Cerebellar cortex (tissue), 1 donor: Measurements from ENCODE around the gene ACOT2.
"Not testable (repeated sequence)": the region's sequence is repeated elsewhere in the genome, so short reads cannot be mapped to it uniquely, and the experiment has no call there.

Experiments
- DNase-seq: peaks from one replicate; pipeline ENCODE4 v3.0.0-alpha.2; 2015; ENCODE audit warnings: low spot score

ACOT2 gene

DNA sequence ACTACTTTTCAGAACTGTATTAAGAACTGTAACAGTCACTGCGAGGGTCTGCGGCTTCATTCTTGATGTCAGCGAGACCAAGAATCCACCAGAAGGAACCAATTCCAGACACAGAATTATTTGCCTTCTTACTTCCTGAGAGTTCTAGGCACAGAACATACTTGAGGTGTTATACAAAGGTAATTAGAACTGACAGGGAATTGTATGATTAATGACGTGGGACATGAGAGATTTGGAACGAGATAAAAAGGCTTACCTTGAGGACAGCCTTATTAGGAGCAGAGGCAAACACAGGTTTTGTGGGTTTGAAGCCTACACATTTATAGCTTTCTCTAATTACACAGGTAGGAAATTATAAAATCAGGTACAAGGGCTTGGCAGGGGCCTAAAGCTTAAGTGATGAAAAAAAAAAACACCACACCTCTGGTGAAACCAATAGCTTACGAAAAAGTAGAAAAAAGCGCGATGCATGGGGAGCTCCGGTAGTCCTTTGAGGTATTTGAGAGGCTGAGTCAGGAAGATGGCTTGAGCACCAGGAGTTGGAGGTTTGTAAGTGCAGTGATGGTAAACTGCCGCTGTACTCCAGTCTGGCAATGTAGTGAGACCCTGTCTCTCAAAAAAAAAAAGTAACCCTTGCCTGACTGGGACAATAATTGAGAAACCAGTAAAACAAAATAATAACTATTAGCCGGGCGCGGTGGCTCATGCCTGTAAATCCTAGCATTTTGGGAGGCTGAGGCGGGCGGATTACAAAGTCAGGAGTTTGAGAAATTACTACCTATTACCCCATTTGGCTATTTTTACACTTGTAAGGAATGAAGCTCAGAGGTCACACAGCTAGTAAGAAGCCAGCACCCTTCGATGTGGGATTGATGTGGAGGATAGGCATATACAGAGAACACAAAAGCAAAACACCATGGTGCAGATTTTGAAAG, 795 bp upstream of the ACOT2 start:
- DNase-seq: peak; percentile 44

DNA sequence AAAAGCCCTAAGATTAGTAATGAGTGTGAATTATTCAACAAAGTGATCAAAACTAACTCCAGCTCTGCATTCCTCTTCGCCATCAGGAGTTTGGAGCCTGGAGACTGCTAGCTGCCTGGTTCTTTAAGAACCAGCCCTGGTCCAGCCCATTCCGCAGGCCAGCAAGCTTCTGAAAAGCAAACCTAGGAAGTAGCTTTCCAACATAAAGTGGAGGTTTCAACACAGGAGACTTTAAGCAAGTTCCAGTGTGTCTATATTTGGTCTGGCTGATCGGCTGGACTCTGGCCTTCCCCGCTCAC, 178 bp upstream of the ACOT2 start:
- DNase-seq: not testable (repeated sequence)

DNA sequence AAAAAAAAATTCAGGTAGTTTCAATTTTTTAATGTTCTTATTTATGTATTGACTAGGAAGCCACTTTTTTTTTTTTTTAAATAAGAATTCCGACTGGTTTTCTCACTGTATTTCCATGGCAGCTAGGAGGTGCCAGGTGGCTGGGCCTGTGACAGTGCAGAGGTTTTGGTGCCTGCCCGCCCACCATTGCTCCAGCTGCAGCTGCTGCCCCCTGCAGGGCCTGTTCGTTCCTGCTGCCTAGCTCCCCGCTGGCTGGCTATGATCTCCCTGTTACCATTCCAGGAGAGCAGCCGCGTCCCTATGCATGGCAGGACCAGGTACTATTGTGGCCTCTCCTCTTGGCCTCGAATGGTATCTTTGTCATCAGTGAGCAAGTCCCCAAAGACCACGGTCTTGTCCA, 1.9 kb downstream of the ACOT2 start:
- DNase-seq: peak; percentile 22

DNA sequence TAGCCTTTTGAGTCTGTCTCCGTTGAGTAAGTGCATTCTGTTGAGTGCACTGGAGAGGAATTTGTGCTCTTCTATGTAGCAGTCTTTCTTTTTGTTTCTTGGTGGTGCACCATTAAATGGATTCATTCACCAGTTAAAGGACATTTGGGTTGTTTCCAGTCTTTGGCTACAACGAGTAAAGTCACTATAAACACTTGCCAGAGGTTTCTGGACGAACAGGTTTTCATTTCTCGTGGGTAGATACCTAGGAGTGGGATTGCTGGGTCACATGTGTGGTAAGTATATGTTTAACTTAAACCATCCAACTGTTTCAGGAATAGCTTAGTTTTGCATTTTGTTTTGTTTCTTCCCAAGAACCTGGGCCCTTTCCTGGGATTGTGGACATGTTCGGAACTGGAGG, 4.0 kb downstream of the ACOT2 start:
- not testable (repeated sequence) for DNase-seq

DNA sequence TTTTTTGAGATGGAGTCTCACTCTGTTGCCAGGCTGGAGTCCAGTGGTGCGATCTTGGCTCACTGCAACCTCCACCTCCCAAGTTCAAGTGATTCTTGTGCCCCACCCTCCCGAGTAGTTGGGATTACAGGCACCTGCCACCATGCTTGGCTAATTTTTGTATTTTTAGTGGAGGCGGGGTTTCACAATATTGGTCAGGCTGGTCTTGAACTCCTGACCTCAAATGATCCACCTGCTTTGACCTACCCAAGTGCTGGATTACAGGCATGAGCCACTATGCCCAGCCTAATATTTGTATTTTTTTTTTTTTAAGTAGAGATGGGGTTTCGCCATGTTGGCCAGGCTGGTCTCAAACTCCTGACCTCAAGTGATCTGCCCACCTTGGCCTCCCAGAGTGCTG, 4.7 kb downstream of the ACOT2 start:
- DNase-seq: not testable (repeated sequence)

DNA sequence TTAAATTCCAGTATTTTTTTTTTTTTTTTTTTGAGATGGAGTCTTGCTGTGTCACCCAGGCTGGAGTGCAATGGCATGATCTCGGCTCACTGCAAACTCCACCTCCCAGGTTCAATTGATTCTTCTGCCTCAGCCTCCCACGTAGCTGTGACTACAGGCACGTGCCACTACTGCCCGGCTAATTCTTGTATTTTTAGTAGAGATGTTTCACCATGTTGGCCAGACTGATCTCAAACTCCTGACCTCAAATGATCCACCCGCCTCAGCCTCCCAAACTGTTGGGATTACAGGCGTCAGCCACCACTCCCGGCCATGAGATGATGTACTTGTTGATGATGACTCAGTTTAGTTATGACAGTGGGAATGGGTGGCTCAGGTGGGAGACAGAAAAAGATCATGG, 5.2 kb downstream of the ACOT2 start:
- not testable (repeated sequence) for DNase-seq

DNA sequence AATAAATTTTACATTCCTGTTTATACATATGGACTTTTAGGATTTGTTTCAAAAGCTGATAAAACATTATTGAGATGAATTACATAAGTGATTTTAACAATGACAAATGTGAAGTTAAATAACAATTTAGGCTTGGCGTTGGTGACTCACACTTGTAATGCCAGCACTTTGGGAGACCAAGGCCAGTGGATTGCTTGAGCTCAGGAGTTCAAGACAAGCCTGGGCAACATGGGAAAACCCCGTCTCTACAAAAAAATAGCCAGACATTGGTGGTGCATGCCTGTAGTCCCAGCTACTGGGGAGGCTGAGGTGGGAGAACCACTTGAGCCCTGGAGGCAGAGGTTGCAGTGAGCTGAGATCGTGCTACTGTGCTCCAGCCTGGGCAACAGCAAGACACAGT, 7.4 kb downstream of the ACOT2 start:
- no peak for DNase-seq

DNA sequence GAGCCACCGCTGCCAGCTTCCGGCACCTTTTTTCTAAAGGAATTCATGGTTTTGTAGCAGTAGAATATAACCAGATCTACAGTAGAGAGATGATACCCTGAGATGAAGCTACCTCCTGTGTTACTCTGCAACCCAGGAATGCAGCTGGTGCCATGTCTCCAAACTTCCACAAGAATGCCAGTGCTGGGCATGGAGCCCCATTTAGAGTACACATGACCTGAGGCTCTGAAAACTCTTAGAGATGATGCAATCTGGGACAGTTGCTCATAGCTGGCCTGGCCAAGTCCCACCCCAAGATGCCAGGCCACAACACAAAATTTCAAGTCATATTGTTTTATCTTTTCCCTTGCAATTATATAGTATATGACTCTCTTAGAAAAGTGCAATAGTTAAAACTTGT, 8.2 kb downstream of the ACOT2 start:
- DNase-seq: not testable (repeated sequence)

DNA sequence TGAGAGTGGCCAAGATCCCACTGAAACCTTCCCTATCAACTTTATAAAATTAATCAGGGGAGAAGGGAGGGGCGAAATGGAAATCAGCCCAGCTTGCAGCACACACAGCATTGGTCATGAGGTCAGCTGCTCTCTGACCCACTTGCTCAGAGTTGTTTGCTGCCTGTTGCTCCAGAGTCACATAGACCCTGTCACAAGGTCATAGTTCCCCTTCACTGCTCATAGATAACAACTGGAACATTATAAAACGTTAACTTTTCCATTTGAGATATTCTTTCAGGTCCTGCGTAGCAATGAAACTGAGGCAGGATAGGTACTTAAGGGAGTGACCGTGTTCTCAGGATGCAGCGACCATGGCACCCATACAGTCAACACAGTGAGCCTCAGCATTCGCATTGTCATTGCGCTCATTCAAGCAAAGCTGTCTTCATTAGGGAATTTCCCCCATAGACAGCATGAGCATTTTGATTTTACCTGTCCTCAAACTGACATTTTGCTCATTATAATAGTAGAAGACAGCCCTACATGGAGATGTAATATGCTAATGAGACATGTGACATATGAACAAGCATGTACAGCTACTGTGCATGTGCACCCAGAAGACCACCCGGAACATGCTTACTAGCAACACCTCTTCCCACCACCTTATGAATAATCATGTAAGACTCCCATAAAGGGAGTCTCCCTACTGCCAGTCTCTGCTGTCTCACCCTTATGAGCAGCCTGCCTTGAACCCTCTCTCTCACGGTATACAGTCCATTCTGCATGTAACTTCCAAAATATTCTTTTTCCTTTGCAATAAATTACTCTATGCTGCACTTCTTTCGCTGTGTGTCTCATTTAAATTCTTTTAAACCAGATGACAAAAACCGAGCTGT, 13.3 kb downstream of the ACOT2 start:
- not testable (repeated sequence) for DNase-seq

DNA sequence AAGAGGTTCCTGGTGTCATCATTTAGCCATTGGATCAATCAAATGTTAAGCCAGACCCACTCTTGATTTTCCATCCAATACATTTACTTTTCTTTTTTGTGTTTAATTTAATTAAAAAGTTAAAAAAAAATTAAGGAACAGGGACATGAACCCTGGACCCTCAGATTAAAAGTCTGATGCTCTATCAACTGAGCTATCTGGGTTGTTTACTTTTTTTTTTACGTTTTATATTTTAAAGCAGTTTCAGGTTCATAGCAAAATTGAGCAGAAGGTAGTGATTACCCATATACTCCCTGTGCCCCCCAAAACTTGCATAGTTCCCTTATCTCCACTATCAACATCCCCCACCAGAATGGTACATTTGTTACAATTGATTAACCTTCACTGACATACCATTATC, 19.7 kb downstream of the ACOT2 start:
- DNase-seq: no peak

DNA sequence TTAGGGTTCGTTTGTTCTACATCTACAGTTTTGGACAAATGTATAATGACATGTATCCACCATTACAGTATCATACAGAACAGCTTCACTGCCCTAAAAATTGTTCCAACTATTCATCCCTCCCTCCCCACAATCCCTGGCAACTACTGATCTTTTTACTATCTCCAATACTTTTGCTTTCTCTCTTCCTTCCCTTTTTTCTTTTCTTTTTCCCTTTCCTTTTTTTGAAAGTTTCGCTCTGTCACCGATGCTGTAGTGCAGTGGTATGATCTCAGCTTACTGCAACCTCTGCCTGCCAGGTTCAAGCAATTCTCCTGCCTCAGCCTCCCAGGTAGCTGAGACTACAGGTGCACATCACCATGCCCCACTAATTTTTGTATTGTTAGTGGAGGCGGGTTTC, 20.1 kb downstream of the ACOT2 start:
- DNase-seq: no peak

DNA sequence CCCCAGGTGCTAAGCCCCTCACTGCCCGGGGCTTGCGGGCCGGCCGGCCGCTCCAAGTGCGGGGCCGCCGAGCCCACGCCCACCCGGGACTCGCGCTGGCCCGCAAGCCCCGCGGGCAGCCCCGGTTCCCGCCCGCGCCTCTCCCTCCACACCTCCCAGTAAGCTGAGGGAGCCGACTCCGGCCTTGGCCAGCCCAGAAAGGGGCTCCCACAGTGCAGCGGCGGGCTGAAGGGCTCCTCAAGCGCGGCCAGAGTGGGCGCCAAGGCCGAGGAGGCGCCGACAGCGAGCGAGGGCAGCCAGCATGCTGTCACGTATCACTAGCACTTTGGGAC, 21.6 kb downstream of the ACOT2 start:
- not testable (repeated sequence) for DNase-seq

DNA sequence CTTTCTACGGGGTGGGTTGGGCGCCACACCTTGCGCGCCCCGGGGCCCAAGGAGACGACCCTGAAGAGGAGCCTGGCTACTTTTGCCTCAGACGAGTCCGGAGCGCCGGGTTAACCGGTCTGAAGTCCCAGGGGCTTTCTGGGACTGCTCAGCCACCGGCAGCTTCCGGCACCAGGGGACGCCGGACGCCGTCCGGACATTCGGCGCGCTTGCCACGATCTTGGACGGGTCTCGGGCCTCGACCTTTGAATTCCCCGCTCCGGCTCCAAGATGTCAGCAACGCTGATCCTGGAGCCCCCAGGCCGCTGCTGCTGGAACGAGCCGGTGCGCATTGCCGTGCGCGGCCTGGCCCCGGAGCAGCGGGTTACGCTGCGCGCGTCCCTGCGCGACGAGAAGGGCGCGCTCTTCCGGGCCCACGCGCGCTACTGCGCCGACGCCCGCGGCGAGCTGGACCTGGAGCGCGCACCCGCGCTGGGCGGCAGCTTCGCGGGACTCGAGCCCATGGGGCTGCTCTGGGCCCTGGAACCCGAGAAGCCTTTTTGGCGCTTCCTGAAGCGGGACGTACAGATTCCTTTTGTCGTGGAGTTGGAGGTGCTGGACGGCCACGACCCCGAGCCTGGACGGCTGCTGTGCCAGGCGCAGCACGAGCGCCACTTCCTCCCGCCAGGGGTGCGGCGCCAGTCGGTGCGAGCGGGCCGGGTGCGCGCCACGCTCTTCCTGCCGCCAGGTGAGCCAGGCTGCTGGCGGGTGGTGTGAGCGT, 22.9 kb downstream of the ACOT2 start, which contains the start of gene ACOT4:
Gene ACOT4, plus strand, starts transcription at position 184 of the 760 bp plus-strand sequence. Its CDS starts 87 bp downstream, at position 271.
- DNase-seq: peak; percentile 44

DNA sequence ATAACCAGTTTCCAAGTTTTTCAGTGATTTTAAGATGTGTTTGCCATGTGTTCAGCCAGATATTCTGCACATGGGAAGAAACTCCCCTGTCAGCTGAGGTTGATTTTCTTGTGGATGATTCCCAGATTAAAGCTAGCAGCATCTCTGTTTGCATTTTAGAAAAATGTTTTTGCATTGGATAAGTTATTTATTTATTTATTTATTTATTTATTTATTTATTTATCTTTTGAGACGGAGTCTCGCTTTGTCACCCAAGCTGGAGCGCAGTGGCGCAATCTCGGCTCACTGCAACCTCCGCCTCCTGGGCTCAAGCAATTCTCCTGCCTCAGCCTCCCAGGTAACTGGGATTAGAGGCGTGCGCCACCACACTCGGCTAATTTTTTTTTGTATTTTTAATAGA, 25.5 kb downstream of the ACOT2 start:
- no peak for DNase-seq

DNA sequence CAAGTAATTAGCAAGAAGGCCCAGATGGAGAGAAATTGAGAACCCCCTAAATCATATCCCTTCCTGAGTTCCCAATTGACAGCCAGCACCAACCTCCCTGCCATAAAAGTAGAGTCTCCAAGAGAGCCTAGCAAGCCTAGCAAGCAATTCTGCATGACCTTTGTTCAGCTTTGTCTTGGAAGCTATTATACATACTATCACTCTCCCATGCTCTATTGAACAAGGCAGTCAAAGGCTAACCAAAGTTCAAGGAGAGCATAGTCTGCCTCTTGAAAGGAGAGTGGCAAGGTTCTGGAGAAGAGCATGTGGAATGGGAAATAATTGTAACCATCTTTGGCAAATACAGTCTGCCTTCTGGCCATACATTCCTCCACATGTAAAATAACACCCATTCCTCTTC, 30.5 kb downstream of the ACOT2 start:
- no peak for DNase-seq

DNA sequence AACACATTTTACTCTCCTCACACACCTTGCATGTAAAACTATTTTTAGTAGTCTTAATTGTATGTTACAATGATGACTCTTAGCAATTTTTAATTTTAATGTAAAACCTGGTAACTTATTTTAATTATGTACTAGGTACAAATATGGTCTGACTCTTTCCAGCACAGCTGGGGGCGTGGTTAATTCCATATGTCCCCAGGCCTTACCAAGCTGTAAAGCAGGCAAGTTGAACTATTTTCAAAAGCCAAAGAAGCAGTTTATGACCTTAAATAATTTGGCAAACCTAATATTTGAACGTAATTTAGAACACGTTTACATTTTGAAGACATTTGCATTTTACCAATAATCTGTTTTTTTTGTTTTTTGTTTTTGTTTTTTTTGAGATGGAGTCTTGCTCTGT, 34.0 kb downstream of the ACOT2 start:
- no peak for DNase-seq

DNA sequence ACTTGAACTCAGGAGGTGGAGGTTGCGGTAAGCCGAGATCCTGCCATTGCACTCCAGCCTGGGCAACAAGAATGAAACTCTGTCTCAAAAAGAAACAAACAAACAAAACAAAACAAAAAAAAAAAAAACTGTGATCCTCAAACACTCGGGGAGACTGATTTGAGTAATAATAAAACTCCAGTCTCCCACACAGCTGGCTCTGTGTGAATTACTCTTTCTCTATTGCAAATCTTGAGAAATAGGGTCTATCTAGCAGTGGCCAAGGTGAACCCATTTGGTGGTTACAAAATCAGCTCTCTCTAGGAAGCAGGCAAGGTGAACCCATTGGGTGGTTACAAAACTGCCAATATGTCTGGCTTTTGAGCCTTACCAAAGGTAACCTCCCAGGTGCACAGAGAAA, 37.3 kb downstream of the ACOT2 start:
- no peak for DNase-seq

DNA sequence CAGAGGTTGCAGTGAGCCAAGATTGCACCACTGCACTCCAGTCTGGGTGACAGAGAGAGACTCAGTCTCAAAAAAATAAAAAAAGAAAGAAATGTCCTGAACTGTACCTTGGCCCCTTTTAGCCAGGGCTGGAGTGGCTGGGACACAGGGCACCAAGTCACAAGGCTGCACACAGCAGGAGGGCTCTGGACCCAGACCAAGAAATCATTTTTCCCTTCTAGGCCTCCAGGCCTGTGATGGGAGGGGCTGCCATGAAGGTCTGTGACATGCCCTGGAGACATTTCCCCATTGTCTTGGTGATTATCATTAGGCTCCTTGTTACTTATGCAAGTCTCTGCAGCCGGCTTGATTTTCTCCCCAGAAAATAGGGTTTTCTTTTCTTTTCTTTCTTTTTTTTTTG, 38.2 kb downstream of the ACOT2 start:
- DNase-seq: no peak

DNA sequence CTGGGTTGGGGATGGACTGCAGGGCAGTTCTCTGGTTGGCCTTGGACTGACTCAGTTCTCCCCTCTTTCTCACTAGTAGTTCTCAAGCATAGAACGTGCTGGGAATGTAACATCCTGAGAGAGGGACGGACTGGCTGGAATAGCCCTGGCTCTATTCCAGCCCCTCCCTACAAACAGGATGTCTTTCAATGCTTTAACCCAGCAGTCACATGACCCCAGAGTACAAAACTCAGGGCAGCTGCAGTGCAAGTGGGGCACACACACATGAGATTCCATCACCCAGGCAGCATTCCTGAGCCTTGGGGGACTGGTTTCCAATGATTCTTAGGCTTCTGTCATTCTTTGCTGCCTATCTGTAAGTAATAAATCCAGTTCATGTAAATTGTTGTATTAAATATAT, 41.7 kb downstream of the ACOT2 start:
- DNase-seq: no peak

DNA sequence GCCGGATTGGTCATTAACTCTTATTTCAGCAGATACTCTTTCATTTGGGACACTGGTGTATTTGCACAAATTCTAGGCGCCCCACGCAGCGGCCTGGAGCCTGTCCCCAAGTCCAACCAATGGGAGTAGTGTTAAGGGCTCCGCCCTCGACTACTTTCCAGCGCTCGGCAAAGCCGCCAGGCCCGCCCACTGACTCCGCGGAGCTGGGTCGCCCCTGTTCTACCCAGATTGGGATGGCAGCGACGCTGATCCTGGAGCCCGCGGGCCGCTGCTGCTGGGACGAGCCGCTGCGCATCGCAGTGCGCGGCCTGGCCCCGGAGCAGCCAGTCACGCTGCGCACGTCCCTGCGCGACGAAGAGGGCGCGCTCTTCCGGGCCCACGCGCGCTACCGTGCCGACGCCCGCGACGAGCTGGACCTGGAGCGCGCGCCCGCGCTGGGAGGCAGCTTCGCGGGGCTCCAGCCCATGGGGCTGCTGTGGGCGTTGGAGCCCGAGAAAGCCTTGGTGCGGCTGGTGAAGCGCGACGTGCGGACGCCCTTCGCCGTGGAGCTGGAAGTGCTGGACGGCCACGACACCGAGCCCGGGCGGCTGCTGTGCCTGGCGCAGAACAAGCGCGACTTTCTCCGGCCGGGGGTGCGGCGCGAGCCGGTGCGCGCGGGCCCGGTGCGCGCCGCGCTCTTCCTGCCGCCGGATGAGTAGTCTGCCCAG, 43.5 kb downstream of the ACOT2 start, which contains the start of gene ACOT6:
Gene ACOT6, plus strand, starts transcription at position 179 of the 707 bp plus-strand sequence. Its CDS starts 55 bp downstream, at position 234.
- peak; percentile 77 for DNase-seq

DNA sequence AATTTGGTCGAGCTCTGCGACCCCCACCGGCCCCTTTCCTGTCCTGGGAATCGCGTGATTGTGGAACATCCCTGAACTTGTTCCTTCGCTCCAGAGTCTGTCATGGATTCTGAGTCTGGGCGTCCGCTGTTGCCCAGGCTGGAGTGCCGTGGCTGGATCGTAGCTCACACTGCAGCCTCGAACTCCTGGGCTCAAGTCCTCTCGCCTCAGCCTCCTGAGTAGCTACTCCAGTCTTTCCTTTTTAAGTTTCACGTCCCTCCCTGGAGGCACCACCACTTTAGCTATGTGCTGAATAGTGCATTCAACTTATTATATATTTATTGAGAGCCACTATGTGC, 44.0 kb downstream of the ACOT2 start:
- DNase-seq: peak; percentile 42
